Mesenteric fat pad (tissue), 1 donor: ENCODE results near the gene TRPV4. TPM values are rescaled to one million over a fixed set of nuclear protein-coding genes. Genes with fewer than 3 reads are reported as not detected.
"Not testable (repeated sequence)": the region's sequence is repeated elsewhere in the genome, so short reads cannot be mapped to it uniquely, and the experiment has no call there.

Experiments
- DNase-seq: peaks from one replicate; pipeline ENCODE4 v3.0.0-alpha.2; 2020; ENCODE audit warnings: low spot score
- total RNA-seq: library from RNA; stranded (reverse); fragmentation: NEBNext Ultra II Directional; extraction: Animal tissue kit (Norgen Biotek cat#: 25700); gene quantifications from one replicate; pipeline ENCODE4 v1.2.1, GENCODE V29; 2021
- donor health status: DM: yes; HTN: yes; CAD: no.

Gene TRPV4
- total RNA-seq, 1 donor from 2014 or later = 3.5 TPM

DNA sequence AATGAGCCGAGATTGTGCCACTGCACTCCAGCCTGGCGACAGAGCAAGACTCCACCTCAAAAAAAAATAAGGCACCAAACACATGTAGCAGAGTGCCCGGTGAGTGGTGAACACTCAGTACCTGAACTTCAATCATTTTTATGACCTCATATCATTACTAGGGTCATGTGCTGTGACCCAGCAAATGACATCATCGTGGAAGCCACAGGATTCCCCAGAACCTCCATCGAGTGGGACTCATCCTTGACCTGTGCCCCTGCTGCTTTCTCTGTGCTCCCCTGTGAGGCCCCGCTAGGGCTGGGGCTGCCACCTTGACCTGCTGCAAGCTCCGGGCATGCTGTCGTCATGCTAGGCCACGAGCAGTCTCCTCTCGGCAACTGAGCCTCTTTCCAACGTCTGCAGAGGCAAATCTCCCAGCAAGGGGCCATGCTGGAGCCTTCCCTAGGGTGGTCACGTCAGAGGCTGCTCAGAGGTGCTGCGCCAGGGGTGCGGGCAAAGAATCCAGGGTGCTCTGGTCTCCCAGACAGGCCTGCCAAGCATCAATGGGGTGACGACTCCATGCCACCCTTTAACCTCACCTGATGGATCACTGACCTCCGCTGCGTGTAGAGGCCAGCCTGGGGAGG, 28.6 kb upstream of the TRPV4 start:
- DNase-seq = no peak

DNA sequence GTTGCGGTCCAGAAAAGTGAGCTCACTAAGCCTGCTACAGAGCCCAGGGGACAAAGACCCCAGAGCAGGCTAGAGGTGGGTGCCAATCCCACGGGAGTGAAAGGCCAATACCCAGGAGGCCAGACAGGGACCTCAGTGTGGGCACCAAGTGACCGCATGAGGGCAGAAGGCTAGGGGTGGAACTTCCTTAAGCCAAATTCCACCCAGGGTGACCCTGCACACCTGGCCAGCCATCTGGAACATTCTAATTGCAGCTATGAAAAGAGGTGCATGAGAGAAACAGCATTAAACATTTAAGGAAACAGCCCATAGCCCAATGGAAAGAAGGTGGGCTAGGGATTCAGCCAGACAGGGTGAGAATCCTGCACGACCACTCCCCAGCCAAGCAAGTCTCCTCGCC, 27.8 kb upstream of the TRPV4 start:
- DNase-seq = no peak

DNA sequence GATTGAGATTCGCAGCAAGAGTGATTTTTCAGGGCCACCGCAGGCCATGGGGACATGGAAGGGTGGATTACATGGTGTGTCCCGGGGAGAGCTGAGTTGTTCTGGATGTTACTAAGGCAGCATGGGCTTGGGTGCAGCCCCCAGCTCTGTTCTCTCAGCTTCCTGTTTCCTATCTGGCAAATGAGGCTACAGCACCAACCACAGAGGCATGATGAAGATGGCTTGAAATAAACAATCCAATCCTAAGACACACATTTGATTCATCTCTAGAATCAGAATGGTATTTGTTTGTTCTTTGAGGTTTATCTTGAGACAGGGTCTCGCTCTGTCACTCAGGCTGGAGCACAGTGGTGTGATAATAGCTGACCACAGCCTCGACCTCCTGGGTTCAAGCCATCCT, 25.6 kb upstream of the TRPV4 start:
- DNase-seq = no peak

DNA sequence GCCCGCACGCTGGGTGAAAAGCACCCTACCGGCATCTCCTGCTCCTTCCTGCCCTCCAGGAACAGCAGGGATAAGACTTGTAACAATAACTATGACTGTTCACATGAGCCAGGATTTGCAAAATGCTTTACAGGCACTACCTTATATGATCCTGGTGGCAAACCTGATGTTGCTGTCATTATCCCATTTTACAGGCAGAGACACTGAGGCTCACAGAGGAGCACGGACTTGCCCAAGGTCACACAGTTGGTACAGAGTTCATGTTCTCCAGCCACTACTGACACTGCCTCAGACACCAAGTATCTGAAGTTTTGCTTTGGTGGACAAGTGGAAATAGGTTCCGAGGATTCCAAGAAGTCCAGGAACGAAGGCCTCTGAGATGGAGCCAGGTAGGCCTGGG, 24.5 kb upstream of the TRPV4 start:
- DNase-seq = no peak

DNA sequence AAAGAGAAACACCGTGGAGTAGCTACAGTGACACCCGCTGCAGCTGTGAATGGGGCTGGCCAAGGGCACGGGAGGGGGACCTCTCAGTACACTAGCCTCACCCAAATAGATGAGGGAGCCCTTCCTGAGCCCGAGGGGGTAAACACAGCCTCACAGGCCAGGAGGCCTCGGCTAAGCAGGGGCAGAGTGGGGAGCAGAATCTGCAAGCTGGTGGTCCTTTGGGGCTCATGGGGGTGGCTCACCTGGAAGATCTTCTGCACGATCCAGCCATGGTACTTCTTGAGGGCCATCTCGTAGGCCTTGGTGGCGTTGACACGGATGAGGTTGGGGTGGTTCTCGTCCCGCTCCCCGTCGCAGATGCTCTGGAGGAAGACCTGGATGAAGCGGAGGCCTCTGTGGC, 22.2 kb upstream of the TRPV4 start:
- DNase-seq = no peak

DNA sequence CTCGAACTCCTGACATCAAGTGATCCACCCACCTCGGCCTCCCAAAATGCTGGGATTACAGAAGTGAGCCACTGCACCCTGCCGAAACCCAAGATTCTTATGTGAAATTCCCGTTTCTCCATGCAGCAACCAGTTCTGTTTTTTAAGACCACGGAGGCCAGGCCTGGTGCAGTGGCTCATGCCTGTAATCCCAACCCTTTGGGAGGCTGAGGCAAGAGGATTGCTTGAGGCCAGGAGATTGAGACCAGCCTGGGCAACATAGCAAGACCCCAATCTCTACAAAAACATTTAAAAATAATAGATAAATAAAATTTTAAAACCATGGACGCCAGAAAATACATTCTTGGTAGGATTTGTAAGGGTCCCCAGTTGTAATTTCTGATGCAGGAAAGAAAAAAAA, 17.3 kb upstream of the TRPV4 start:
- not testable (repeated sequence) for DNase-seq

DNA sequence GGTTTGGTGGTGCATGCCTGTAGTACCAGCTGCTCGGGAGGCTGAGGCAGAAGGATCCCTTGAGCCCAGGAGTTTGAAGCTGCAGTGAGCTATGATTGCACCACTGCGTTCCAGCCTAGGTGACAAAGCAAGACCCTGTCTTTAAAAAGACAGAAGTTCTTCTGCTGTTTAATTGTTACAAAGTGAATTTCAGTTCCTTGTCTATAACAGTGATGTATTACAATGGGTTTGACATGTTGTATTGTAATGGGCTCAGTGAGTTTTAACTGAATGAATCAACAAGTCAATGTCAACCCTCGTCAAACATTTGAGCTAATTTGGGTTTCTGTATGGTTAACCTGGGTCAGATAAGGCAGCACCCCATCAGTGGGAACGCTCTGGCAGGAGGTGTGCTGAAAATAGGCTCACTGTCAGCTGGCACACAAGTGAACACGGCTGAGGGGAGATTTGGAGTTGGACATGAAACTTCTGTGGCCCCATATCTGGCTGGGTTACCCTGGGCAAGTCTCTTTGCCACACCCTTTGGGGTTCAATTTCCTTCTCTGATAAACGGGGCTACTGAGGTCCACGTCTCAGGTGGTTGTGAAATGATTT, 14.0 kb upstream of the TRPV4 start:
- DNase-seq = no peak

DNA sequence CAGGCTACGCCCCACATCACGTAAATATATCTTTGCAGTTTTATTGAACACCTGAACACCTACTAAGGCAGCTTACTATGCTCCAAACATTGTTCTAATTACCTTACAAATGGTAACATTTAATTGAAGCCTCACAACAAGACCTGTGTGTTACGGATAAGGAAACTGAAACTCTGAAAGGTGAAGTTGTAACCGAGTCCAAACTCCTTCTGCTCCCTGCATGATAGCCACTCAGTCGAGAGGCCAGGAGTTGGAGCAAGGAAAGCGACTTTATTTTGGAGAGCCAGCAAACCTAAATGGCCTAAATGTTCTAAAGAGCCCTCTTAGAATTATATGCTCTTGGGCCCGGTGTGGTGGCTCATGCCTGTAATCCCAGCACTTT, 12.6 kb upstream of the TRPV4 start:
- no peak for DNase-seq

DNA sequence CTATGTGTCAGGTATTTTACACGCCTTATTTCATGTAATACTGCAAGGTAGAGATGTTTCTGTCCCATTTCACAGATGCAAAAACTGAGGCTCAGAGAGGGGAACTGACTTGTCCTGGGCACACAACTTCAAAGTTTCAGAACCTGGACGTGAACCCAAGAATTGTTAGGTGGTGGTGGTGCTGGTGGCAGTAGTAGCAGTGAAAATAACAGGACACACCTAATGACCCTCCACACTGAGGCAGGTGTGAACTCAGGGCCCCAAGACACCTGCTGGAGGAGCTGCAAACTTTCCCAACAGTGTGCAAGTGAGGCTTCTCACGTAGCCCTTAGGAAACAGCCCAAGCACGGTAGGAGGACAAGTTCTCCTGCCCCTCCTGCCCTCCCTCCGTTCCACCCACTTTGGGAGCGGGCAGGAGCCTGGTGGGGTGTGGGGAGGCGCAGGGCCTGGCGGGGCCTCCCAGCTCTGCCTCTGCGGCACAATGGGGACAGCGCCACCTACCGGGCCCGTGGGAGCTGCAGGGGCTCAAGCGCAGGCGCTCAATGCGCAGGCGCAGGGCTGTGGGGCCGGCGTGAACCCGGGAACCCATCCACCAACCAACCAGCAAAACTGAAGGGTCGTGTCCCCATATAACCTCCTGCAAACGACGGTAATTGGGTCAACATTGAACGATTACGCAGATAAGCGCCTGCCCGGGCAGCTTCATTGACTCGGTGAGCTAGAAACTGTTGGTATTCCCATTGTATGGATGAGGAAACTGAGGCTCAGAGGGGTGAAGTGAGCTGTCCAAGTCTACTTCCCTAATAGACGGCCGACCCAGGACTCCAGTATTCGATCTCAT, 12.0 kb upstream of the TRPV4 start:
- peak; percentile 96 for DNase-seq

DNA sequence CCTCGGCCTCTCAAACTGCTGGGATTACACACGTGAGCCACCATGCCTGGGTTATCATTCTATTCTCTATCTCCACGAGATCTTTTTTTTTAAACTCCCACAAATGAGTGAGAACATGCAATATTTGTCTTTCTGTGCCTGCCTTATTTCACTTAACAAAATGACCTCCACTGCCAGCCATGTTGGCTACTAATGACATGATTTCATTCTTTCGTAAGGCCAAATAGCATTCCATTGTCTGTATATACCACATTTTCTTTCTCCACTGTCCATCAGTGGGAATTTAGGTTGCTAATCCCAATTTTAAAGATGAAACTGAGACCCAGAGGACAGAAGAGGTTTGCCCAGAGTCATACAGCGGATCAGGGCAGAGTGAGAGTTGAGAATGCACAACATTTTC, 10.9 kb upstream of the TRPV4 start:
- DNase-seq = no peak

DNA sequence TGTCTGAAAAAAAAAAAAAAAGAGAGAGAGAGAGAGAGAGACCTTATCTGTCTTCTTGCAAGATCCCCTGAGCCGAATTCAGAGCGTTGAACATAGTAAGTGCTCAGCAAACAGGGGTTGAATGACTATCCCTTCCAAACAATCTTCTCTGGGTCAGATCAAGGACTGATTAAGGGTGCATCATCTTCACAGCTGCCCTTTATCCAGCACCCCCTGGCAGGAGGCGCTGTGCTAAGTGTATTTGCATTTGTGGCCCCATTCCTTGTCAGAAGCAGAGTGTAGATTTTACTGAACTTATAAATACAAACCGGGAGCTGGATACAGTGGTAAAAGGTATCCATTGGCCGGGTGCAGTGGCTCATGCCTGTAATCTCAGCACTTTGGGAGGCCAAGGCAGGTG, 8.8 kb upstream of the TRPV4 start:
- no peak for DNase-seq

DNA sequence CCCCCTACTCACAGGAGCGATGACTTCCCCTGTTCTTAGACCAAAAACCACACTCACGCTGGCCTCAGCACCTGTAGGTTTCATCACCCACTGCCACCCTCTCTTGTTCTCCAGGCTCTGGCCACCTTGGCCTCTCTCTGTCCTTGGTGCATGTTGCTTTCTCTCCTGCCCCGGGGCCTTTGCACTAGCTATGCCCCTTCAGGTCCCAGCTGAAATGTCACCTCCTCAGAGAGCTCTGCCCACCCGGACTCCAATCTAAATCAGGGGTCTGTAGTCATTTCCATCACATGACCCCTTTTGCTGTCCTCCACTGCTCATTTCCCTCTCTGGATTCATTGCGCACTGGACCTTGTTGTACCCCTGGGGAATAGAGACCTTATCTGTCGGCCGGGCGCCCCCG, 8.2 kb upstream of the TRPV4 start:
- DNase-seq = no peak

DNA sequence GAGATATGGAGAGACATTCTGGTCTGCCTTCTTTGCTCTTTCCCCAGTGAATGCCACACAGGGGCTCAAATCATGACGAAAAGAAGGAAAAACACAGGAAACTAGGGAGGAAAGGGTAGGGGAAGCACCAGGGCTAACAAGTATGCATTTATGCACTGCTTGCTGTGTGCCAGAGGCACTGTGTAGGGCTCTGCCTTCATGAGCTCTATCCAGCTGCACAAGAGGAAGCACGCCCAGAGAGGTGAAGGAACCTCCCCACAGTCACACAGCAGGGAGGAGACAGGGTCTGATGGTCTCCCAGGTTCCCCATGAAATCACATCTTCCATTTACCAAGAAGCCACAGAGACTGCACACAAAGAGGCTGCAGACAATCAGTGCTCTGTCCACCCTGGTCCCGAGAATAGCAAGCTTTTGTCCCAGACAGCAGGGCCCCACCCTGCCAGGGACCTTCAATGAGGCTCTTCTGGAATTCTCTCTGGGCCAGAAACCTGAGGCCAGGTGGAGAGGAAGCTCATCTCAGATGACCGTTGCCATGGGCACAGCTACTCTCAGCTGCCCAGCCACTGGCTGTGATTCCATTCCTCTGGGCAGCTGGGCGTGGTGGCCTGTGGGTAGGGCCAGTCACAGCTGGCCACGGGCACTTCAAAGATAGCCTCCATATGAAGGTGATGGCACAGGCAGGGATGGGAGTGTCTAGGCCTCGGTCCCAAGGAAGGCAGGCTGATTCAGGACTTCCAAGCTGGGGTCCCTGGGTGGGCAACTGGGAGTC, 7.3 kb upstream of the TRPV4 start:
- no peak for DNase-seq

DNA sequence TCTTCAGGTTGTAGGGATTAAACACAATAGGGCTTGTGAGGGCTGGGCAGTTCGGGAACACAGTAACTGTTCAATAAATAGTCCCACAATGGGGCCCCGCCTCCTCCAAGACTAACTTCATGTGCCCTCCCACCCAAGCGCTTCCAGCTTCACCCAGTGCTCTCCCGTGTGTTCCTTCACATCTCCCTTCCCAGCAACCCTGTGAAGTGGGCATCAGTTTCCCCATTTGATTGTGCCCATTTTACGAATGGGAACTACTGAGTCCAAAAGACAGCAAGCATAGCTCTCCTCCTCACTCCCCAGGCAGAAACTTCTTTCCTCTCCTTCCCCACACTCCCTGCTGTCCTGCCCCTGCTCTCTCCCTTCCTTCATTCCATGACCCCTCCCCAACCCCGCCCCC, 6.2 kb upstream of the TRPV4 start:
- DNase-seq = no peak

DNA sequence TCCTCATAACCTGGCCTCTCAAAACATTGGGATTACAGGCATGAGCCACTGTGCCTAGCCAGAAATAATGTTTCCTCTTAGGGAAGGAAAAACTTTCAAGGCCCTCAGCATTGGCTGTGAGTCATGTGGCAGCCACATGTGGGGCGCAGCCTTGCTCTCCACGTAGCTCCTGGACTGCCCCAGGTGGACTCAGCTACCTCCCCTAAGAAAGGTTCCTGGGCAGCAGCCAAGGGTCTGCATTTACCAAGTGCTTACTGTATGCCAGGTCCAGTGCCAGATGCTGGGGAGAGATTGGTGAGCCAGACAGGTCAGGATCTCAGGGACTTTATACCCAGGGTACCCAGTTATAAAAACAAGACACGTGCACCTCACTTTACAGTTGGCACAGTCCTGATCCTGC, 3.7 kb upstream of the TRPV4 start:
- no peak for DNase-seq

DNA sequence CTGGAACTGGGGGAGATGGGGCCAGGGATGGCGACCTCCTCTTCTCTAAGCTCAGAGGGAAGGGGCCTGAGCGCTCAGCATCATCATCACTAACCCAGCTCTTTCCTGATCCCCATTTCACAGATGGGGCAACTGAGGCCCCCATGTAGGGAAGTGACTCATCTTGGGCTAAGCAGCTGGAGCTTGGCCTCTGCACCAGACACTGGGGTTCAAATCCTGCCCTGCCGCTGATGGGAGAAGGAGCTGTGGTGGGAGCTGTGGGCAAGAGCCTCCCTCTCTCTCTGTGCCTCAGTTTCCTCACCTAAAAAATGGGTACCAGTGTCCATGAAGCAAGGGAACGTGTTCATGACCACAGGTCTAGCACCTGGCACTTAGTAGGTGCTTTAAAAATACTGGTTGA, 2.6 kb upstream of the TRPV4 start:
- DNase-seq = no peak

DNA sequence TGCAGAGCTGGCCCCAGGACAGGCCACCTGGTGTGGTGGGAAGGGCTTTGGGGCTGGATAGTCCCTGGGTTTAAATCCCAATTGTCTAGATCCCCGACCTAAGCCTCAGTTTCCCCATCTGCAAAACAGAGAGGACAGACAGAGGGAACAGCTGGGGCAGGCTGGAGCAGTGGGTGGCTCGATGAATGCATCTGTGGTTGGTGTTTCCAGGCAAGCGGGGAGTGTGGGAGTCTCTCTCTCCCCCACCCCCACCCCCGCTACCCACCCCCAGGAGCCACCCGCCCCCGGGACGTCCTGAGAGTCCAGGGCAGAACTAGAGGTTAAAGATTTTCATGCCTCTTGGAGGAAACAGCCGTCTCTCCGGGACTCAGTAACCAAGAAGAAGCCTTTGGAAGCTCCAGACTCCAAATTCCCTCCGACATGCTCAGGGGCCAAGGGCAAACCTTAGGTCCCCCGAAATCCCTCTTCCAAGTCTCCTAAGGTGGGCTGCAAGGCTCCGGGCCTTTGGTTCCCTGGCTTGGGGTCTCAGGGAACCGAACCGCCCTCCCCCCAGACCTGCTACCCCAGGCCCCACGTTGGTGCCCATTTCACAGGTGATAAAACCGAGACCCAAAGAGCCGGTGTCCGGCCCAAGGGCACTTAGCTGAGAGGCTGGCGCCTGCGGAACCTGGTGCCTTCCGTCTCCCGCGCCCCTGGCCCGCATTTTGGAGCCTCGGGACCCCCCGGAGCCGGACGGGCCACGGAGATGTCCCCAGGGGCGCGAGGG, 474 bp downstream of the TRPV4 start:
- DNase-seq = no peak

DNA sequence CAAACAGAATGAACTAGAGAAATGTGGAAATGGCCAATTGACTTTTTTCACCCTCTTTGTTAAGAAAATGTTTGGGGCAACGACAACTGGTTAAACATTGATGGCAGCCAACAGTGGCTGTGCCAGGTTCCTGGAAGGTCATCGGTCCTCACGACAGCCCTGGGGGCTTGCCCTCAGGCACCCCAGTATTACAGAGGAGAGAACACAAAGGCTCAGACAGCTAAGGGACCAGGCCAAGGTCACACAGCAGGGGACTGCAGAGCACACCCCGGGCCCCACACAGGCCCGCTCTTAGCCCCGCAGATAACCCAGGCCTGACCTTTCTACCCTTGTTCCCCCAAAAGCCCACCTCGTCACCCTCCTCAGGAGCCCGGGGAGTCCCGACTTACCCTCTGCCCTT, 1.3 kb downstream of the TRPV4 start:
- DNase-seq = no peak

DNA sequence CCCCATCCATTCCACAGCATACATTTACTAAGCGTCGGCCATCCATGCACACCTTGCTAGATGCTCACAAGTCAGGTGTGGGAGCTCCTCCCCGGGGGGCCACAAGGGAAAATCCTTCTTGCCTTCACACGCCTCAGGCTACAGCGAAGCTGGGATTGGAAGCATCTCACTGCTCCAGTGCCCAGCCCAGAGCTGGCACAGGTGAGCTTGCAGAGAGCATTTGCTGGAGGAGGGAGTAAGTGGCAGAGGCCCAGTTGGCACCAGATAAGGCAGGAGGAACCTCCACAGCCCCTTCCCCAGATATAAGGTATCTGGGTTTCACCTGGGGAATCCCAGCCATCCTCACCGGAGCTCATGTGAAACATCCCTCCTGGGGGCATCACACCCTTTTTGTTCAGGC, 1.8 kb downstream of the TRPV4 start:
- DNase-seq = no peak

DNA sequence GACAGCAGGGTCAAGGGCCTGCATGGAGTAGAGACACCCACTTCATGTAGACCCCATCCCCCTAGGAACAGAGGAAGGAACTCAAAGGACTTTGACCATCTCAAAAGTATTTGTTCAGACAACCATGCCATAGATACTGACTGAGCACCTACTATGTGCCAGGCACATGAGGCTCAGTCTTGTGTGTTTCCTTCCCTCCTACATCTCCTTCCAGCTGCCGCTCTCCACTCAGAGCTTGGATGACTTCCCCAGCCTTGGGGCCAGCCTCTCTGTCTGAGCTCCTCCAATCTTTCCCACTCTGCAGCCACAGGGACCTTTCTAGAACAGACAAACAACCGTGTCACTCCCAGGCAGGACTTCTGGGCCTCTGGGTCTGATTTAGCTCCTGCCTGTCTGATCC, 2.5 kb downstream of the TRPV4 start:
- DNase-seq = no peak

DNA sequence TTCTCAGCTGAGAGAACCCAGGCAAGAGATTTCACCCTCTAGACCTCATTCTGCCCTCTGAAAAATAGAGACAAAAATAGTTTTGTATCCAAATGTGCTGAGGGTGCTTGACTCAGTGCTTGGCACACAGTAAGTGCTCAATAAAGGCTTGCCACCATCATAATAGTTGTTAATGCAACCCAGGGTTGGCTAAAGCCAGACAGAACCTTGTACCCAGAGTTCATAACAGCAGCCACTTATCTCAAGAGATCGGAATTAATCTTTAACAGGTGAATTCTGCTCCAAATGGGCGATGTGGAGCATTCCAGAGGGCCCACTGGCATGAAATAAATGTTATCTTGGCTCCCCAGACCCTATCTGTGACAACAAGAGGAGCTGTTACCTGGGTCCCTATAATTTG, 2.9 kb downstream of the TRPV4 start:
- no peak for DNase-seq
